ENCODE data around the gene HES4.
"Not testable (repeated sequence)": the region's sequence is repeated elsewhere in the genome, so short reads cannot be mapped to it uniquely, and the experiment has no call there.

Gene HES4

GRCh38 chr1:1018321-1018685 is 18.4 kb upstream of the HES4 start:
- DNase-seq, H3K9me3 Mint-ChIP-seq, H3K4me3 Mint-ChIP-seq, H3K27ac Mint-ChIP-seq: not testable (repeated sequence)
- Mint-ChIP-seq H3K4me1 (peaks cover 44% of the 10 kb centered on the region), H3K36me3 (peaks cover 18% of the 10 kb centered on the region), H3K27me3 (peaks cover 33% of the 10 kb centered on the region)
- CTCF ChIA-PET, result interaction anchor here (1.1 to 3.1 kb wide), 5 partner anchors 16 to 42 kb away, joined by 3 to 12 read pairs (median 5); no protein-coding TSS in a partner anchor

- peak; percentile 42 for DNase-seq
- not testable (repeated sequence) for H3K9me3 Mint-ChIP-seq
- peaks cover 22% of the 10 kb centered on the region for H3K36me3 Mint-ChIP-seq
- CTCF ChIA-PET, result interaction anchor here (0.8 to 3.1 kb wide), 6 partner anchors 15 to 289 kb away, joined by 3 to 12 read pairs (median 3); no protein-coding TSS in a partner anchor
- peak overlapping the region; percentile 53 for H3K27ac Mint-ChIP-seq
- H3K4me1 Mint-ChIP-seq, result peaks cover 45% of the 10 kb centered on the region
- H3K4me3 Mint-ChIP-seq, result peak overlapping the region; percentile 2
- peaks cover 26% of the 10 kb centered on the region for H3K27me3 Mint-ChIP-seq
Observed at GRCh38 chr1:1017397-1018320, 17.8 kb upstream of the HES4 start.

- Mint-ChIP-seq H3K4me3 (peak overlapping the region; percentile 86), H3K27me3 (peaks cover under 1% of the 10 kb centered on the region), H3K36me3 (peaks cover 22% of the 10 kb centered on the region), H3K4me1 (peaks cover 45% of the 10 kb centered on the region), H3K27ac (peak overlapping the region; percentile 95), H3K9me3 (no peaks in the 10 kb centered on the region)
- DNase-seq, result peak; percentile 35
- CTCF ChIA-PET, result interaction anchor here (2.3 to 2.9 kb wide), 3 partner anchors 13 to 31 kb away, joined by 8 to 17 read pairs (median 12); no protein-coding TSS in a partner anchor
Observed at GRCh38 chr1:1014799-1015681, 15.1 kb upstream of the HES4 start.

GRCh38 chr1:1013922-1014648 is 14.2 kb upstream of the HES4 start:
- Mint-ChIP-seq H3K9me3 (no peaks in the 10 kb centered on the region), H3K4me1 (peaks cover 44% of the 10 kb centered on the region), H3K4me3 (peak overlapping the region; percentile 86), H3K27me3 (peaks cover 8% of the 10 kb centered on the region), H3K27ac (peak overlapping the region; percentile 95), H3K36me3 (peaks cover 22% of the 10 kb centered on the region)
- DNase-seq, result peak; percentile 52
- CTCF ChIA-PET, result interaction anchor here (0.6 to 2.9 kb wide), 7 partner anchors 11 to 358 kb away, joined by 3 to 17 read pairs (median 8); no protein-coding TSS in a partner anchor

GRCh38 chr1:1013105-1013921 is 13.4 kb upstream of the HES4 start, which contains the start of gene ISG15:
Gene ISG15 (plus strand): TSS chr1:1013497. CDS start chr1:1013574, 77 bp downstream.
- CTCF ChIA-PET, result interaction anchor here (0.6 to 2.9 kb wide), 7 partner anchors 10 to 359 kb away, joined by 3 to 17 read pairs (median 8); no protein-coding TSS in a partner anchor
- peaks cover 22% of the 10 kb centered on the region for H3K36me3 Mint-ChIP-seq

GRCh38 chr1:1012736-1013104 is 12.8 kb upstream of the HES4 start:
- CTCF ChIA-PET, result interaction anchor here (2.1 to 2.9 kb wide), 3 partner anchors 11 to 51 kb away, joined by 8 to 17 read pairs (median 12); no protein-coding TSS in a partner anchor
- Mint-ChIP-seq H3K4me1 (peaks cover 40% of the 10 kb centered on the region), H3K36me3 (peaks cover 22% of the 10 kb centered on the region), H3K27ac (peak overlapping the region; percentile 95), H3K27me3 (peaks cover 15% of the 10 kb centered on the region), H3K4me3 (peak overlapping the region; percentile 86)
- DNase-seq, H3K9me3 Mint-ChIP-seq: not testable (repeated sequence)

More at GRCh38 chr1:1013105-1013921, 13.4 kb upstream of the HES4 start, which contains the start of gene ISG15:
- Mint-ChIP-seq H3K4me3 (peak within 1 kb of the TSS; percentile 86), H3K9me3 (no peaks in the 10 kb centered on the region), H3K4me1 (peaks cover 42% of the 10 kb centered on the region), H3K27ac (peak within 1 kb of the TSS; percentile 95), H3K27me3 (peaks cover 11% of the 10 kb centered on the region)
- DNase-seq, result peak; percentile 95

GRCh38 chr1:1011396-1011949 is 11.6 kb upstream of the HES4 start:
- peaks cover 33% of the 10 kb centered on the region for H3K4me1 Mint-ChIP-seq
- no peak for DNase-seq
- no peaks in the 10 kb centered on the region for H3K9me3 Mint-ChIP-seq
- H3K27ac Mint-ChIP-seq, result peak overlapping the region; percentile 30
- CTCF ChIA-PET, result interaction anchor here (0.8 kb wide), 1 partner anchor 9 kb away, joined by 3 read pairs; no protein-coding TSS in a partner anchor
- H3K27me3 Mint-ChIP-seq, result peaks cover 27% of the 10 kb centered on the region
- no peak overlapping the region for H3K4me3 Mint-ChIP-seq
- H3K36me3 Mint-ChIP-seq, result peaks cover 15% of the 10 kb centered on the region

GRCh38 chr1:1010131-1010530 is 10.2 kb upstream of the HES4 start:
- H3K9me3 Mint-ChIP-seq, DNase-seq, H3K27ac Mint-ChIP-seq, CTCF ChIA-PET, H3K4me3 Mint-ChIP-seq: not testable (repeated sequence)
- Mint-ChIP-seq H3K27me3 (peaks cover 40% of the 10 kb centered on the region), H3K36me3 (peaks cover 15% of the 10 kb centered on the region), H3K4me1 (peaks cover 32% of the 10 kb centered on the region)

GRCh38 chr1:1006305-1007159 is 6.6 kb upstream of the HES4 start:
- H3K9me3 Mint-ChIP-seq, result no peaks in the 10 kb centered on the region
- H3K27ac Mint-ChIP-seq, result no peak overlapping the region

GRCh38 chr1:1005774-1006304 is 5.9 kb upstream of the HES4 start:
- CTCF ChIA-PET, result interaction anchor here (1.7 kb wide), 1 partner anchor 22 kb away, joined by 5 read pairs; no protein-coding TSS in a partner anchor
- no peak overlapping the region for H3K27ac Mint-ChIP-seq

More at GRCh38 chr1:1006305-1007159, 6.6 kb upstream of the HES4 start:
- peak; percentile 17 for DNase-seq
- H3K4me1 Mint-ChIP-seq, result peaks cover 12% of the 10 kb centered on the region
- H3K4me3 Mint-ChIP-seq, result no peak overlapping the region
- CTCF ChIA-PET, result interaction anchor here (0.8 to 1.7 kb wide), 2 partner anchors 22 to 24 kb away, joined by 5 read pairs; no protein-coding TSS in a partner anchor
- H3K36me3 Mint-ChIP-seq, result no peaks in the 10 kb centered on the region
- peaks cover 74% of the 10 kb centered on the region for H3K27me3 Mint-ChIP-seq

More at GRCh38 chr1:1005774-1006304, 5.9 kb upstream of the HES4 start:
- H3K27me3 Mint-ChIP-seq, result peaks cover 81% of the 10 kb centered on the region
- DNase-seq, result peak; percentile 16
- H3K36me3 Mint-ChIP-seq, result no peaks in the 10 kb centered on the region
- H3K4me3 Mint-ChIP-seq, result no peak overlapping the region
- H3K9me3 Mint-ChIP-seq, result no peaks in the 10 kb centered on the region
- H3K4me1 Mint-ChIP-seq, result peaks cover 13% of the 10 kb centered on the region
